Activated B cell treated with CpG ODN at 0.5 μM for 24 hours (primary cell): Measurements from ENCODE around the gene TTC14. TPM values are rescaled to one million over a fixed set of nuclear protein-coding genes. Genes with fewer than 3 reads are reported as not detected.
"Not testable (repeated sequence)": the region's sequence is repeated elsewhere in the genome, so short reads cannot be mapped to it uniquely, and the experiment has no call there.

ENCODE experiments used
- ATAC-seq: fragments of 200-7000 bp; cut with Tn5 transposase; one replicate; pipeline ENCODE4 v1.10.0; 2021; ENCODE audit warnings: low read depth, mild to moderate bottlenecking, moderate library complexity
- CTCF ChIA-PET: fragments of 350-600 bp; sonication (Branson Sonifier 250); formaldehyde crosslinking; loops from one replicate; lab custom pipeline; 2021; ENCODE audit warnings: antibody characterized with exemption; lab: Charles Lee
- POLR2A ChIA-PET: fragments of 350-600 bp; sonication (Branson Sonifier 250); formaldehyde crosslinking; loops from one replicate; lab custom pipeline; 2021; ENCODE audit warnings: antibody characterized with exemption; lab: Charles Lee
- DNase-seq: peaks from one replicate; pipeline ENCODE4 v3.0.0; 2022
- H3K27ac Mint-ChIP-seq: one replicate; pipeline ENCODE4 v1.8.0; 2020; ENCODE audit warnings: mixed read lengths
- H3K27me3 Mint-ChIP-seq: one replicate; pipeline ENCODE4 v1.8.0; 2021; ENCODE audit warnings: mixed read lengths
- H3K36me3 Mint-ChIP-seq: one replicate; pipeline ENCODE4 v1.8.0; 2021; ENCODE audit warnings: low read depth, mixed read lengths
- H3K4me1 Mint-ChIP-seq: one replicate; pipeline ENCODE4 v1.8.0; 2021; ENCODE audit warnings: mixed read lengths
- H3K4me3 Mint-ChIP-seq: one replicate; pipeline ENCODE4 v1.8.0; 2020; ENCODE audit warnings: mild to moderate bottlenecking, mixed read lengths
- H3K9me3 Mint-ChIP-seq: one replicate; pipeline ENCODE4 v1.8.0; 2020; ENCODE audit warnings: mixed read lengths
- intact Hi-C: fragments of 100-400 bp; cut with micrococcal nuclease; formaldehyde crosslinking; loops from one replicate; pipeline ENCODE4 v1.15.1; 2024
- total RNA-seq: library from RNA; stranded (reverse); gene quantifications from 2 replicates; pipeline ENCODE4 v1.2.3, GENCODE V29; 2022
- TF ChIP-seq, protein P1 (sequence below): fragments of 200-600 bp; IDR thresholded peaks from one replicate; pipeline ENCODE4 v1.8.0; 2022; ENCODE audit warnings: antibody characterized with exemption, mild to moderate bottlenecking

Gene TTC14
- total RNA-seq, 1 donor from 2014 or later, result 82.2 TPM

DNA sequence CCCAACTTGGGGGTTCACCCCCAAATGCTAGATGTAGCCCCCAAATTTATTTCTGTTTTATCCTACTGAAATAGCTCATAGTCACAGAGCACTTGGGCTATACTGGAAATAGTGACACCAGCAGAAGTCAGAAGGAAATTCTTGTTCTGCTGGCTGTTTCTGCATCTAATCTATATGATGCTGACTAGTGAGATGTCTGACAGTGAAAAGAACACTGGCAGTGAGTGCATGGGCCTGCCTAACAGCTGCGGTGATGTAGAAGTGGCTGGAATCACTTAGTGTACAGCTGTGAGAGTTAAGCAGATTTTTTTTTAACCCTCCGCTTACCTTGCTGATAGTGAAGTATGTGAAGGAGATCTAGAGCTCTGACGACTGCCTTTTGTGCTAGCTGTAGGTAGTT lies 14.0 kb downstream of the TTC14 start:
- Mint-ChIP-seq H3K4me3 (no peak overlapping the region), H3K27me3 (no peaks in the 10 kb centered on the region), H3K36me3 (peaks cover 44% of the 10 kb centered on the region), H3K9me3 (peaks cover 3% of the 10 kb centered on the region), H3K4me1 (no peaks in the 10 kb centered on the region), H3K27ac (no peak overlapping the region)
- intact Hi-C loops, result no loop called here
- ChIA-PET POLR2A (interaction anchor here (1.3 kb wide), 1 partner anchor 14 kb away, joined by 4 read pairs; the partner anchor contains the start of gene TTC14), CTCF (no interaction called here)
- TF ChIP-seq, protein P1, sequence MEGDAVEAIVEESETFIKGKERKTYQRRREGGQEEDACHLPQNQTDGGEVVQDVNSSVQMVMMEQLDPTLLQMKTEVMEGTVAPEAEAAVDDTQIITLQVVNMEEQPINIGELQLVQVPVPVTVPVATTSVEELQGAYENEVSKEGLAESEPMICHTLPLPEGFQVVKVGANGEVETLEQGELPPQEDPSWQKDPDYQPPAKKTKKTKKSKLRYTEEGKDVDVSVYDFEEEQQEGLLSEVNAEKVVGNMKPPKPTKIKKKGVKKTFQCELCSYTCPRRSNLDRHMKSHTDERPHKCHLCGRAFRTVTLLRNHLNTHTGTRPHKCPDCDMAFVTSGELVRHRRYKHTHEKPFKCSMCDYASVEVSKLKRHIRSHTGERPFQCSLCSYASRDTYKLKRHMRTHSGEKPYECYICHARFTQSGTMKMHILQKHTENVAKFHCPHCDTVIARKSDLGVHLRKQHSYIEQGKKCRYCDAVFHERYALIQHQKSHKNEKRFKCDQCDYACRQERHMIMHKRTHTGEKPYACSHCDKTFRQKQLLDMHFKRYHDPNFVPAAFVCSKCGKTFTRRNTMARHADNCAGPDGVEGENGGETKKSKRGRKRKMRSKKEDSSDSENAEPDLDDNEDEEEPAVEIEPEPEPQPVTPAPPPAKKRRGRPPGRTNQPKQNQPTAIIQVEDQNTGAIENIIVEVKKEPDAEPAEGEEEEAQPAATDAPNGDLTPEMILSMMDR, result no peak
- ATAC-seq (no peak), DNase-seq (no peak)

DNA sequence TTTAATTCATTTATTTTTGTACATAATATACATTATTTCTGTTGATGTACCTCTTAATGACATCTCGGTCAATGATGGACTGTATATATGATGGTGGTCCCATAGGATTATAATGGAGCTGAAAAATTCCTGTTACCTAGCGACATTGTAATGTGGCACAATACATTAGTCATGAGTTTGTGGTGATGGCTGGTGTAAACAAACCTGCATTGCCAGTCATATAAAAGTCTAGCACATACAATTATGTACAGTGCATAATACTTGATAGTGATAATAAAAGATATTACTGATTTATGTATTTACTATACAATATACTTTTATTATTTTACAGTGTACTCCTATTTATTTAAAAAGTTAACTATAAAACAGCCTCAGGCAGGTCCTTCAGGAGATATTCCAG lies 15.1 kb downstream of the TTC14 start:
- ChIA-PET POLR2A (no interaction called here), CTCF (no interaction called here)
- DNase-seq (no peak), ATAC-seq (no peak)
- Mint-ChIP-seq H3K36me3 (peaks cover 39% of the 10 kb centered on the region), H3K4me1 (no peaks in the 10 kb centered on the region), H3K27ac (no peak overlapping the region), H3K4me3 (no peak overlapping the region), H3K27me3 (no peaks in the 10 kb centered on the region), H3K9me3 (peaks cover 5% of the 10 kb centered on the region)
- intact Hi-C loops, result no loop called here
- TF ChIP-seq, protein P1, result no peak

DNA sequence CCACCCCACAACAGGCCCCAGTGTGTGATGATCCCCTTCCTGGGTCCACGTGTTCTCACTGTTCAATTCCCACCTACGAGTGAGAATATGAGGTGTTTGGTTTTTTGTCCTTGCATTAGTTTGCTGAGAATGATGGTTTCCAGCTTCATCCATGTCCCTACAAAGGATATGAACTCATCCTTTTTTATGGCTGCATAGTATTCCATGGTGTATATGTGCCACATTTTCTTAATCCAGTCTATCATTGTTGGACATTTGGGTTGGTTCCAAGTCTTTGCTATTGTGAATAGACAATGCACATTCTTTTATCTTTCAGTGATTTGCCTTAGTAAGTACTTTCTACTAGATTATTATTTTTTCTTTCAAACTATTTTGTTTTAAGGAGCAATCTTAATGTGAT lies 16.6 kb downstream of the TTC14 start:
- H3K4me1 Mint-ChIP-seq, POLR2A ChIA-PET, H3K27ac Mint-ChIP-seq, H3K27me3 Mint-ChIP-seq, CTCF ChIA-PET, DNase-seq, ATAC-seq, intact Hi-C loops, H3K4me3 Mint-ChIP-seq: not testable (repeated sequence)
- H3K9me3 Mint-ChIP-seq, result peaks cover 13% of the 10 kb centered on the region
- peaks cover 36% of the 10 kb centered on the region for H3K36me3 Mint-ChIP-seq

DNA sequence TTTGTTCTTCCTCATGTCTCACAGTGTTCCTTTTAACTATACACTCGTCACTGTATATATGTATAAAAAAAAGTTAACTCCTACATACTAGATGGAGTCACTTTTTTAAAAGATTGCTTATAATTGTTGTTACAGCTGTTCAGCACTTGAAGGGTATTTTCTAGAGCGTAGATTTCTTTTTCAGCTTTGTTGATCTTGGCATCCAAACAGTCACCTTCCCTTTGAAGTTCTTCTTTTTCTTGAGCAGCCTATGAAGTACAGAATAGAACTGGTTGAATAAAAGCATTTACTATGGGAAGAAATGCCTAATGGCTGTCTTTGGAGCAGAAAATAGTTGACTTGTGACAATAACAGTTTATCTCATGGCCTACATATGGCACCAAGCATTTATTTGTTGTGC lies 17.8 kb downstream of the TTC14 start:
- TF ChIP-seq, protein P1, result no peak
- Mint-ChIP-seq H3K4me1 (peaks cover 2% of the 10 kb centered on the region), H3K27ac (no peak overlapping the region), H3K27me3 (no peaks in the 10 kb centered on the region), H3K9me3 (peaks cover 14% of the 10 kb centered on the region), H3K4me3 (no peak overlapping the region), H3K36me3 (peaks cover 40% of the 10 kb centered on the region)
- DNase-seq (no peak), ATAC-seq (no peak)
- POLR2A ChIA-PET, result no interaction called here
- CTCF ChIA-PET, result no interaction called here
- intact Hi-C loops, result no loop called here

DNA sequence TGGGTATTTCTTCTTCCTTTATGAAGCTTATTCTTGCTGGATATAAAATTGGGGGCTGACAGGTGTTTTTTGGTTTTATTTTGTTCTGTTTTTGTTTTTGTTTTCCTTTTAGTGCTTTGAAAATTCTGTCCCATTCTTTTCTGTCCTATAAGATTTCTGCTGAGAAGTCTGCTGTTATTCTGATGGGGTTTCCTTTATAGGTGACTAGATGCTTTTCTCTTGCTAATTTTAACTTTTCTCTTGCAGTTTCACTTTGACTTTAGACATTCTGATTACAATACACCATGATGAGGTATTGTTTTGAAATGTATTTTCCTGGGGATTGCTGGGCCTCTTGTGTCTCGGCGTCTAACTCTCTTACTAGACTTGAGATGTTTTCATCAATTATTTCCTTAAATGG lies 22.8 kb downstream of the TTC14 start:
- DNase-seq, result no peak
- H3K27ac Mint-ChIP-seq, result no peak overlapping the region
- no peaks in the 10 kb centered on the region for H3K27me3 Mint-ChIP-seq
- ChIA-PET POLR2A (no interaction called here), CTCF (no interaction called here)
- ATAC-seq, result no peak
- H3K4me1 Mint-ChIP-seq, result peaks cover 2% of the 10 kb centered on the region
- peaks cover 15% of the 10 kb centered on the region for H3K9me3 Mint-ChIP-seq
- intact Hi-C loops, result no loop called here
- no peak overlapping the region for H3K4me3 Mint-ChIP-seq
- TF ChIP-seq, protein P1, result no peak
- H3K36me3 Mint-ChIP-seq, result peaks cover 44% of the 10 kb centered on the region

DNA sequence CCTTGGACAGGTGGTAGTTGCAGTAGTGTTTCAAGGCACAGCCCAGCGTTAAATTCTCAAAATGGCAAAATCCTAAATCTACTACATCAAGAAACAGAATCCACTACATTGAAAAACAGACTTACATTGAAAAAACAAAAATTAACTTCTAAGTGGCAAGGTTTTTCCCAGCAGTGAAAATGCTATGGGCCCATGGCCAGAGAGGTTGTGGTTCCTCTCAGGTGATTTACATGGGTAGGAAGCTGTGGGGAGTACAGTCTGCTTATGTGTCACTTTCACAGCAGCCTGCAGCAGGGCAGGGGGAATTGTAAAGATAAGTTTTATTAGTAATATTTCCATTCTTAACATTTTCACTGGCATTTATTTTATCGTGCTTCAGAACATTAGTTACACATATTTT lies 24.9 kb downstream of the TTC14 start:
- intact Hi-C loops, result no loop called here
- Mint-ChIP-seq H3K9me3 (peaks cover 13% of the 10 kb centered on the region), H3K27ac (no peak overlapping the region), H3K4me3 (no peak overlapping the region), H3K36me3 (peaks cover 36% of the 10 kb centered on the region), H3K27me3 (no peaks in the 10 kb centered on the region), H3K4me1 (peaks cover 2% of the 10 kb centered on the region)
- CTCF ChIA-PET, result no interaction called here
- DNase-seq, result no peak
- no peak for ATAC-seq
- POLR2A ChIA-PET, result no interaction called here
- TF ChIP-seq, protein P1, result no peak
